Kidney tubule cell (primary cell): ENCODE data around the gene GALNT7.

Source experiments
- DNase-seq: peaks from one replicate; pipeline ENCODE4 v3.0.0-alpha.2; 2018; ENCODE audit warnings: low spot score

The GALNT7 gene

GRCh38 chr4:173294444-173294843, 125.8 kb downstream of the GALNT7 start:
- no peak for DNase-seq

- DNase-seq, result peak; percentile 82
These were observed 133.0 kb downstream of the GALNT7 start for GRCh38 chr4:173301518-173302201.

GRCh38 chr4:173307778-173308177, 139.2 kb downstream of the GALNT7 start:
- DNase-seq, result no peak

DNA sequence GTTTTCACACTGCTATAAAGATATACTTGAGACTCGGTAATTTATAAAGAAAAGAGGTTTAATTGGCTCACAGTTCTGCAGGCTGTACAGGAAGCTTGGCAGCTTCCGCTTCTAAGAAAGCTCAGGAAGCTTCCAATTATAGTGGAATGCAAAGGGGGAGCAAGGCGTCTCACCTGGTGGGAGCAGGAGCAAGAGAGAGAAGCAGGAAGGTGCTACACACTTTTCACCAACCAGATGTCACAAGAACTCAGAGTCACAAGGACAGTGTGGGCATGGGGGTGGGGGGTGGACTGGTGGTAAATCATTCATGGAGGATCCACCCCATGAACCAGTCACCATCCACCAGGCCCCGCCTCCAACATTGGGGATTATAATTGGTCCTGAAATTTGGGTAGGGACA, 142.8 kb downstream of the GALNT7 start:
- no peak for DNase-seq

DNA sequence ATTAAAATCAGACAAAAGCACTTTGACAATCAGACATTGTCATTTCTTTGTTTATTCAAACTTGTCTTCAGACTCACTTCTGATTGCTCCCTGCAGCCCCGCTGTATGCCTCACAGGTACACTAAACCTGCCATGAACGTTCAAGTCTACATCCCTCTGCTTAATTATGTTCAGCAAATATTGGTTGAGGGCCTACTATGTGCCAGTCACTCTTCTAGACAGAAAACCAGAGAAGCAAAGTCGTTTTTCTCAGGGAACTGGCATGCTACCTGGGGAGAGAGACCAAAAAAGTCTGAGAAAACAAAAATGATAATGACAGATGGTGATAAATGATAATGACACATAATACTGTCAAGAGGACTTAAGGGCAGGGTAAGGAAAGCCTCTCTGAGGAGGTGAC, 146.1 kb downstream of the GALNT7 start:
- DNase-seq, result no peak

- DNase-seq, result no peak
These were observed 147.4 kb downstream of the GALNT7 start for GRCh38 chr4:173316060-173316459.

DNA sequence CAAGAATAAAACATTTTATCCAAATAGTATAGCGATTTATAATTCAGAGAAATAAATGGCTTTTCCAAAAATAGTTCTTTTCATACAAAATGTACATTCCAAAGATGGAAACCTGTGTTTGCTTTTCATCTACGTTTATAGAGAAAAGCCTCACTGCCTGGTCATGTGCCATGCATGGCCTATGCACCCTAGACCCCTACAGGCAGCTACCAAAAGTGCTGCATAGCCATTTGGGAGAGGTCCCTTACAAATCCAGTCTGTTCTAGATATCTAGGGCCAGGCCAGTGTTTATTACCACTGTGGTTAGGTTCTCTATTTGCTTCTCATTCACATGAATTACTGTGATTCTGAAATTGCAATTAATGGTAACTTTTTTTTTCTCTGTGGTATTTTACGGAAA, 148.4 kb downstream of the GALNT7 start:
- no peak for DNase-seq

- DNase-seq, result no peak
These were observed 149.6 kb downstream of the GALNT7 start for GRCh38 chr4:173318240-173318639.

- DNase-seq, result peak; percentile 59
These were observed 150.1 kb downstream of the GALNT7 start for GRCh38 chr4:173318648-173319211.

- DNase-seq, result no peak
These were observed 151.1 kb downstream of the GALNT7 start for GRCh38 chr4:173319696-173320095.

- DNase-seq, result no peak
These were observed 156.6 kb downstream of the GALNT7 start for GRCh38 chr4:173325007-173325736.

GRCh38 chr4:173328236-173328901, 159.8 kb downstream of the GALNT7 start:
- DNase-seq, result no peak

- DNase-seq, result no peak
These were observed 162.0 kb downstream of the GALNT7 start for GRCh38 chr4:173330590-173330989.

DNA sequence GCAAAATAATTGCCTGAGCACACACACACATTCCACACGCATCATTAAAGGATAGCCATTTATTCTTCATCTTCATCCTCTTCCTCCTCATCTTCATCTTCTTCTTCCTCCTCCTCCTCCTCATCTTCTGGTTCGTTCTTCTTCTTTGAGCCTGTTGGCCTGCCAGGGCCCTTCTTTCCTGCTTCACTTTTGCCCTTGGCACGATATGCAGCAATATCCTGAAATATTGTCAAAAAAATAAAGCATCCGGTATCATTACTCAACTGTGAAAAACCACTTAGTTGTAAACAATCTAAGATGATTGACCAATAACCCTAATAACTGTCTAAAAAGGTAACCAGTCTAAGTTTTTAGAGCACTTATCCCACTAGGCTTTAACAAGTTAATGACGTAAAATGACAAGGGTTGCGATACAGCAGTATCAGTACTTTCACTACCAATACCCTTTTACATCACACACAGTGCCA, 163.4 kb downstream of the GALNT7 start:
- DNase-seq, result no peak

DNA sequence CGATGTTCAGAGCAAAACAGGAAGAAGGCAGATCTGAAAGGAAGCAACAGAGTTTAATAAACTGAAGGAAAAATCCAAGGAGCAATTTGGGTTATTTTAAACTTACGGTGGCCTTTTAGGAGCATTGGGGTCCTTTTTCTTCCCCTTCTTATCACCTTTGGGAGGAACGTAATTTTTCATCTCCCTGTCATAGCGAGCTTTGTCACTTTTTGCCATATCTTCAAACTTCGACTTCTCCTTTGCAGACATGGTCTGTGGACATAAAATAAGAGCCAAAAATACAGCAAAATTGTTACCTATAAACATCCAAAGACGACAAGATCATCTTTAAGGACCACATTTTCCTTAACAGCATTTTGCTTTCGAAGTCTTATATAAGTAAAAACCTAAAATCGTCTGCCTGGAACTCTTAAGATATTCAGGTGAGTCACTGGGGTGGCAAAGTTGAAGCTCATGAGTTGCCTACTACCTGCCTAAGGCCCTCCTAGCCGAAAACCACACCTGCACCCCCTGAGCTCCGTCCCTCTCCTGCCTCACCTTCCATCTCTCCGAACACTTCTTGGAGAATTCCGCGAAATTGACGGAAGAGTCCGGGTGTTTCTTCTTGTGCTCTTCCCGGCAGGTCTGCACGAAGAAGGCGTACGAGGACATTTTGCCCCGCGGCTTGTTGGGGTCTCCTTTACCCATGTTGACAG, 164.5 kb downstream of the GALNT7 start:
- peak; percentile 55 for DNase-seq

DNA sequence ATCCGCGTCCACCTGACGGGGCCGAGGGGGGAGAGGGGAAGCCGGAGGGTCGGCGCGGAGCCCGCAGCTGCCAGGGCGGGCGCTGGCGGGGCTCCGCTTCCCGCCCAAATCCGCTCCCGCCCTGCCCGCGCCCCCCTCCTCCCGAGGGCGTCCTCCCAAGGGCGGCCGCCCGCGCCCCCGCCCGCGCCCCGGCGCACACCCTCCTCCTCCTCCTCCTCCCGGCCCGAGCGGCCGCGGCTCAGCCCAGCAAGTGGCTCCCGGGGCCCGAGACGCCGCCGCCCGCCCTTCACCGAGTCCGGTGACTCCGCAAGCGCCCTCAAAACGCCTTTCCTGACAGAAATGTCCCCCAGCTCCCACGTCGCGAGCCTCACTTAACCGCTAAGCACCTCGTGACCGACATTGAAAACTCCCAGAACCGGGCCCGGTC, 165.1 kb downstream of the GALNT7 start:
- peak; percentile 53 for DNase-seq

DNA sequence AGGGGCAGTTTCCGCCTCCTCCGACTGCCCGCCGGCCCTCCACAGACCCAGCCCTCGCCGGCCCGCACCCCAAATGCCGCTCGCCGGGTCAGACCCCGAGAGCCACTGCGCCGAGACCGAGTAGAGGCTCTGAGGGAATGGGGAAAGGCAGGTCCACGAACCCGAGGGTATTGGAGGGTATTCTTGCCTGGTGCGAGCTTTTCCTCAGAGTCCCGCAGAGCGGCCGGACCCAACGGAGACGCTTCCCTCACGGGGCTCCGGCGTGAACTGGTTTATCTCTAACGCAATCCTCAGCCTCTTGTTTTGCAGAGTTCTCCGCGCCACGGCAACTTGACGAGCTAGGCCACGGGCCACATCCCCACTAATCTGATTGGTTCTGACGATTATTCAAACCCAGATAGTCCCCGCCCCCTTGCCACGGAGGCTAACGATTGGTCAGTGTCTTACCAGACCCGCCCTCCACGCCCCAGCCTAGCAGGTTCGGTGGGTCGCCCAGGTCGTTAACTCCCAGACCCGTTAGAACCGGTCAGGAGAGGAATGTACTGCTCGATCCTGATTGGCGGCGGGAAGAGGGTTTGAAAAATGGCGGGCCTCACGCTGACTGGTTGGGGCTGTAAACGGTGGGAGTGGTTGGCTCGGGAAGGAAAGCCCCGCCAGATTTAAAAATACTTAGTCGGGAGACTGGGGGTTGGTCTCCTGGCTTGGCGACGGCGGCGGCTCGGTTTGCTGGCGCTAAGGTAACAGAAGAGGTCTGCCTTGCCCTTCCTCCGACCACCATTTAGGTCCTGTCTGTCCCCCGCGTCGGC, 165.7 kb downstream of the GALNT7 start, which contains the start of gene HMGB2:
HMGB2 (minus strand) TSS at position 274 of the 806 bp plus-strand sequence. CDS start 709 bp downstream, outside the sequence.
- peak; percentile 100 for DNase-seq

DNA sequence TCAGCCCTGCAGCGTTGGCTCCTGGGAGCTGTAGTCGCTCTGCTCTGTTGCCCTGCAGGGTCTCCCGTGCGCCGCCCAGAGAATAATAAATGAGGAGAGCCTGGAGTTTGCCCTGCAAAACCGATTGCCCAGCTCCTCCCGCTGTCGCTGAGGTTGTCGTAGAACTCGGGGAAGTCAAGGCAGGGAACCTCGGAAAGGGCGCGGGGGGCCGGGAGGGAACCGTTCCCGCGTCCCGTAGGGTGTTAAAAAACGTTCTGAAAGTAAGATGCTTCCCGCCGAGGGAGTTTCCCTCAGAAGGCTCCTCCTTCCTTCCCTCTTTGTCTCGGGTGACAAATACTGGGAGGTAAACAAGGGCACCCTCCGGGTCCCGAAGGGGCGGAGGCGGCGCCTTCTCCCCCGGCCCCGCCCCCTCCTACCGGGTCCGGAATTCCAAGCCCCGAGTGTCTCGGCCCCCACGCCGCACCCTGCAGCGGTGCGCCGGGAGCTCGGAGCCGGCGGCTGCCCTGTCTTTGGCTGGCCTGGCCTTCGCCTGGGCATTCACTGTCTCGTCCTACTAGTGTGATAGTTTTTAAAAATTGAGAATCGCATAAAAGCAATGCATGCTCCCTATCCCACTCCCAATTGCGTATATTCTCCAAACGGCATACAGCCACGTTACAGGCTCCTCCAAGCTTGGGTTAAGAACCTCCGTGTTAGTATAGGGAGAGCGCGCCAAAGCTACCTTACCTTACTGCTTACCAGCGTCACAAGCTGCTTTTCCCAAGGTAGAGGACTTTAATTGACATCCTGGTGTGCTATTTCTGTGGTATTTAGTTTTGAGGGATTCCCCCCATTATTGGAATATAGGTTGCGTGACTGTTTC, 166.5 kb downstream of the GALNT7 start:
- DNase-seq, result peak; percentile 92

- no peak for DNase-seq
These were observed 168.9 kb downstream of the GALNT7 start for GRCh38 chr4:173337463-173337862.

DNA sequence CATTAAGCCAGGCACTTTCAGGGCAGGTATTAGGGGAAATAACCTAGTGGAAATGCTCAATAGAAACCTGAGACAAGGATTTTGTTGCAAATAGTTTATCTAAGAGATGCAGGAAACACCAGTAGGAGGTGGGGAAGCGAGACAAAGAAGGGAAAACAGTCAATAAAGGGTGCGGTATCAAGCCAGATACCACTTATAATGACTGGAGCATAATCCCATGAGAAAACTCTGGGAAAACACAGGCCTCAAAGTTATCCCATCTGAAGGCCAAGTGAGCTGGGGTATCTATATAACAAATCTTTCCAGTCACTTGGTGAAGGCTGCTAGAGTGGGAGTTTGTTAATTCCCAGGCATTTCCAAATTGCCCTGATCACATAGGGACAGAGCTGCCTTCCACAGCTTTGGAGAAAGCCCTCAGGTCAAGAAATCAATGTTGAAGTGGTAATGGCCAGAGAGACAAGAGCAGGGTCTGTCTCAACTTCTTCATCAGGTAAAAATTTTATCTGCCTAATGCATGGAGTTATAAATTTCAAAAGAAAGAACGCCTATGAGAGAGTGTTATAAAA, 175.3 kb downstream of the GALNT7 start:
- DNase-seq, result no peak
